Kidney epithelial cell (primary cell): ENCODE measurements around the gene FCN2. TPM values are rescaled to one million over a fixed set of nuclear protein-coding genes. Genes with fewer than 3 reads are reported as not detected.

ENCODE experiments used
- DNase-seq: peaks from one replicate; pipeline ENCODE4 v3.0.0-alpha.2; 2010; ENCODE audit warnings: low read depth
- H3K27me3 ChIP-seq: 2 replicates; pipeline ENCODE4 v1.6.0; 2011; ENCODE audit warnings: low read length; ENCODE audit not compliant: control insufficient read depth, insufficient read depth
- H3K36me3 ChIP-seq: 2 replicates; pipeline ENCODE4 v1.5.1; 2011; ENCODE audit warnings: low read length; ENCODE audit not compliant: control insufficient read depth, insufficient read depth
- H3K4me3 ChIP-seq: 2 replicates; pipeline ENCODE4 v1.5.1; 2011; ENCODE audit warnings: low read depth, mild to moderate bottlenecking, control low read depth, low read length
- total RNA-seq: library from RNA; depleted of rRNA; stranded (reverse); fragments of >200 nt; gene quantifications from 2 replicates; pipeline ENCODE4 v1.2.3, GENCODE V29; 2015
- TF ChIP-seq, protein P1 (sequence below): IDR thresholded peaks from 2 replicates; pipeline ENCODE4 v1.5.1; 2011; ENCODE audit warnings: mild to moderate bottlenecking, moderate library complexity, low read length, control low read depth, inconsistent platforms; ENCODE audit not compliant: insufficient read depth, poor library complexity, severe bottlenecking

FCN2 gene
- total RNA-seq, 1 donor from 2014 or later, result not detected

DNA sequence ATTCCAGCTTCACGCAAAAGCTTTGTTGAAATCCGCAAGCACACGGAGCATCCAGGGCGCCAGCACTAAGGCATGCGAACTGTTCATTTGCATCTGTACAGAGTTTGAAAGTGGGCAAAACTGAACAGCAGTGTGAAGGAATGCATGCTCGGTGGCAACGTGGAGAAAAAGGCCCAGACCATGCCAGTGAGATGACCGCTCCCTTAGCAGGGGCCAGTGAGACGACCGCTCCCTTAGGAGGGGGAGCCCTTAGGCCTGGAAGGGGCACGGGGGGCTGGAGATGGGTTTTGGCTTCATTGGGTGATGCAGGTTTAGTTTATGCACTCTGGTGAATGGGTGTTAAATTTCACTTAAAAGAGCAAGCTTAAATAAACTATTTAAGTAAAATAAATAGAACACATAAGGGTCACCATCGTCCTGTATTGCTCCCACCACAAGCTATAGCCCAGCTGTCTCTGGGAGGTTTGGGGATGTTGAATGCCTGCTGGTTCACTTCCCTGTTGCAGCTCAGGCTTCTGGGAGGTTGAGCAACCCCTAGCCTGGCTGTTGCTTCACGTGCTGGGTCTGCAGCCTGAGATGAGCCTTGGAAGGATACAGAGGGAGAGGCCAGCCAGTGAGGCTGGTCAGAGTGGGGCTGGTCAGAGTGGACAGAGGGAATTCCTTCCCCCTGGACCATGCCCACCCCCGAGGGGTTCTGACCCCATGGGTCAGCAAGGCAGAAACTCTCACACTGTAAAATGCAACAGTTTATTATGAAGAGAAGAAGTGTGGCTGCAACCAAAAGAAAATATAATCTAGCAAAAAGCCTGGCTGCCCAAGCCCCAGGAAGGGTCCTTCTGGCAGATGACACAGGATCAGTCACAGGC lies 41.7 kb downstream of the FCN2 start:
- DNase-seq, result no peak
- H3K27me3 ChIP-seq, result no peaks in the 10 kb centered on the region
- H3K4me3 ChIP-seq, result no peak overlapping the region
- no peaks in the 10 kb centered on the region for H3K36me3 ChIP-seq
- TF ChIP-seq, protein P1, sequence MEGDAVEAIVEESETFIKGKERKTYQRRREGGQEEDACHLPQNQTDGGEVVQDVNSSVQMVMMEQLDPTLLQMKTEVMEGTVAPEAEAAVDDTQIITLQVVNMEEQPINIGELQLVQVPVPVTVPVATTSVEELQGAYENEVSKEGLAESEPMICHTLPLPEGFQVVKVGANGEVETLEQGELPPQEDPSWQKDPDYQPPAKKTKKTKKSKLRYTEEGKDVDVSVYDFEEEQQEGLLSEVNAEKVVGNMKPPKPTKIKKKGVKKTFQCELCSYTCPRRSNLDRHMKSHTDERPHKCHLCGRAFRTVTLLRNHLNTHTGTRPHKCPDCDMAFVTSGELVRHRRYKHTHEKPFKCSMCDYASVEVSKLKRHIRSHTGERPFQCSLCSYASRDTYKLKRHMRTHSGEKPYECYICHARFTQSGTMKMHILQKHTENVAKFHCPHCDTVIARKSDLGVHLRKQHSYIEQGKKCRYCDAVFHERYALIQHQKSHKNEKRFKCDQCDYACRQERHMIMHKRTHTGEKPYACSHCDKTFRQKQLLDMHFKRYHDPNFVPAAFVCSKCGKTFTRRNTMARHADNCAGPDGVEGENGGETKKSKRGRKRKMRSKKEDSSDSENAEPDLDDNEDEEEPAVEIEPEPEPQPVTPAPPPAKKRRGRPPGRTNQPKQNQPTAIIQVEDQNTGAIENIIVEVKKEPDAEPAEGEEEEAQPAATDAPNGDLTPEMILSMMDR, result no peak

DNA sequence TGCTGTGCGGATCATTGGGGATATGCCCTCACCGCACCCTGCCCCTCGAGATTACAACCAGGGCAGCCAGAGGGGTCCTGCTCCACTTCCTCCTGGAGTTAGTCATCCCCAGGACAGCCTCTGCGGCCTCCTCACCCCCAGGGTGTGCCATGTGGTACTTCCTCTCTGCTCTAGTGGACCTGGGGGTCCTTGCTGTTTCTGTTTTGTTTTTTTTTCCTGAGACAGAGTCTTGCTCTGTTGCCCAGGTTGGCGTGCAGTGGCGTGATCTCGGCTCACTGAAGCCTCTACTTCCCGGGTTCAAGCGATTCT lies 42.3 kb downstream of the FCN2 start:
- H3K4me3 ChIP-seq, result no peak overlapping the region
- H3K27me3 ChIP-seq, result no peaks in the 10 kb centered on the region
- no peaks in the 10 kb centered on the region for H3K36me3 ChIP-seq
- TF ChIP-seq, protein P1, result no peak
- no peak for DNase-seq

DNA sequence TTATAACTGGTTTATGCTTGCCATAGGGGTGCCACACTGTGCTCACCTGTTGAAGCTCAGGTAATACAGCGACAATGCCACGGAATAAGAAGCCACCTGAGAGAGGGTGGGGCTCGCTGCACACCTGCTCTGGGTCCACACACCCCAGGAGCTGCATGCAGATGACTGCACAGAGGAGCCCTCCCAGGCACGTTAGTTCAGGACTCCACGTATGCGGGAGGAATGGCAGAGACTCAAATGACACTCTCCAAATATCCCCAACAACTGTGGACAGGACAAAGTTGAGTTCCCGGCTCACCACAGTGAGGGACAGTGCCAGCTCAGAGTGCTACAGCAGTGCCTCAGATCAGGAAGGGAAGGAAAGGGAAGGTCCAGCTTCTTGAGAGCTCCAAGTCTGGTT lies 42.9 kb downstream of the FCN2 start:
- TF ChIP-seq, protein P1, result no peak
- no peak overlapping the region for H3K4me3 ChIP-seq
- no peaks in the 10 kb centered on the region for H3K36me3 ChIP-seq
- H3K27me3 ChIP-seq, result no peaks in the 10 kb centered on the region
- DNase-seq, result no peak

DNA sequence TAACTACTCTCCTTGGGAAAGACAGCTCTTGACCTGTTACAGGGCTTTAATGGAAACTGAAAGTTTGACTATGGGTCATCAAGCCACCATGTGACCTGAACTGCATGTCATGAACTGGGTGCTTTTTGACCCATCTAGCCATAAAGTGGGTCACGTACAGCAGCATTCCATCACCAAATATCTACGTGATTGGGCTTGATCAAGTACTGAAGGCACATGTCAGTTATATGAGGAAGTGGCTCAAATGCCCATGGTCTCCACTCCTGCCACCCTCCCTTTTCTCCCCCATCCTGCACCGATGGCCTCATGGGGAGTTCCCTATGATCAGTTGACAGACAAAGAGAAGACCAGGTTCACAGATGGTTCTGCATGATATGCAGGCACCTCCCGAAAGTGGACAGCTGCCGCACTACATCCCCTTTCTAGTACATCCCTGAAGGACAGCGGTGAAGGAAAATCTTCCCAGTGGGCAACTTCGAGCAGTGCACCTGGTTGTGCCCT lies 44.5 kb downstream of the FCN2 start:
- no peak for DNase-seq
- TF ChIP-seq, protein P1, result no peak
- Histone ChIP-seq H3K27me3 (no peaks in the 10 kb centered on the region), H3K36me3 (no peaks in the 10 kb centered on the region), H3K4me3 (no peak overlapping the region)

DNA sequence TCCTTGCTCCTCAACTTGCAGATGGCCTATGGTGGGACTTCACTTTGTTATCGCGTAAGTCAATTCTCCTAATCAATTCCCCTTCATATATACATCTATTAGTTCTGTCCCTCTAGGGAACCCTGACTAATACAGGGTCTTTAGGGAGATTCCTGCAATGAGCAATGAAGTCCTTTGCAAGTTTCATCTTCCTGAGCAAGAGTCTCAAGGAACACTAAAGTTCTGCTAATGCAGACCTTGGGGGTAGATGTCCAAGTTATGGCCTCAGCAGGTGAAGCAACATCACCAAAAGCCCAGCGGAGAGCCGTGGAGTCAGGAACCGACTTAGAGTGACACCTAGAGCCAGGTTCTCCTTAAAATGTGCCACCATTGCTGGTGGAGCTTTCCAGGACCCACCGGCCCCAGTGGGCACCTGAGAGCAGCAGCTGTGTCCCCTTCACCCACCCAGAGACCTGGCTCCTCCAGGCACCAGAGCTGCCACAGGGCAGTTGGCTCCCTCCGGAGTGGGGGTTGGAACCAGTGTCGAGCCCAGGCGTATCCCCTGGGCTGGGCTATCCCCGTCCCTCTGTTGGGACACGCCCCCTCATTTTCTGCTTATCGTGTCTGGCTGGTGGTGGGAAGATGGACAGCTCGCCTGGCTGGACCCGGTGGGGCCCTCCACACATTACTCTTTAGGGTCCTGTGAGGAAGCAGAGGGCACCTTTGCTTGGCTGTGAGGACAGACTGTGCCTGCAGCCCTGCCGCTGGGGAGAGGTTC lies 48.0 kb downstream of the FCN2 start:
- Histone ChIP-seq H3K27me3 (no peaks in the 10 kb centered on the region), H3K4me3 (no peak overlapping the region), H3K36me3 (no peaks in the 10 kb centered on the region)
- TF ChIP-seq, protein P1, result no peak
- no peak for DNase-seq
